GM12874 (cell line): Measurements from ENCODE around the gene TPM4.

Source experiments
- TF ChIP-seq, protein P1 (sequence below): IDR thresholded peaks from 2 replicates; pipeline ENCODE4 v1.5.1; 2011; ENCODE audit warnings: low read depth, mild to moderate bottlenecking, control low read depth, low read length, moderate library complexity; ENCODE audit not compliant: insufficient read depth

Gene TPM4

DNA sequence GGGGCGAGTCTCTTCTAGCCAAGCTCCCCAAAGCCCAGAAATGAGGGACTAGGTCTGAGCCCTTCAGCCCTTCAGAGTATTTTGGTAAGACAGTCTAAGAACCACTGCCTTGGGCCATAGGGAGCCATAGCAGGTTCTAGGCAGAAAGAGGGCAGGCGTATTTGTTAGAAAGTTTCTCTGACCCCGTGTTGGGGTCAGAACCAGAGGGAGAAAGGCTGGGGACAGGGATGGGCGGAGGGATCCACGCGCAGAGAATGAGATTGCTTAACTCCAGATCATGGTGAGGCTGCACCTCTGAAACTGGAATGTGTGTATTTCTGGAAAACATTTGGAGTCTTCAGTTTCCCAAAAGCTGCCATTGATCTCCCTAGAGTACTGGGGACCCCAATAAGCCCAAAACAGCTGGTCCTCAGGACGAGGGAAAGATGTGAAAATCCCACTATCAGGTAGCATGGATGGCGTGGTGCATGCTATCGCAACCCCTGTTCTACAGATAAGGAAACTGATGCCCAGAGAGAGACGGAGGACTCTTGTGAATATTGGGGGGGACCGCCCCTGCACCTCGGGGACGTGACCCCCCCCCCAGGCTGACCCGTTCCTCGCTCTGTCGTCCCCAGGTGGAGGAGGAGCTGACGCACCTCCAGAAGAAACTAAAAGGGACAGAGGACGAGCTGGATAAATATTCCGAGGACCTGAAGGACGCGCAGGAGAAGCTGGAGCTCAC lies 703 bp upstream of the TPM4 start:
- TF ChIP-seq, protein P1, sequence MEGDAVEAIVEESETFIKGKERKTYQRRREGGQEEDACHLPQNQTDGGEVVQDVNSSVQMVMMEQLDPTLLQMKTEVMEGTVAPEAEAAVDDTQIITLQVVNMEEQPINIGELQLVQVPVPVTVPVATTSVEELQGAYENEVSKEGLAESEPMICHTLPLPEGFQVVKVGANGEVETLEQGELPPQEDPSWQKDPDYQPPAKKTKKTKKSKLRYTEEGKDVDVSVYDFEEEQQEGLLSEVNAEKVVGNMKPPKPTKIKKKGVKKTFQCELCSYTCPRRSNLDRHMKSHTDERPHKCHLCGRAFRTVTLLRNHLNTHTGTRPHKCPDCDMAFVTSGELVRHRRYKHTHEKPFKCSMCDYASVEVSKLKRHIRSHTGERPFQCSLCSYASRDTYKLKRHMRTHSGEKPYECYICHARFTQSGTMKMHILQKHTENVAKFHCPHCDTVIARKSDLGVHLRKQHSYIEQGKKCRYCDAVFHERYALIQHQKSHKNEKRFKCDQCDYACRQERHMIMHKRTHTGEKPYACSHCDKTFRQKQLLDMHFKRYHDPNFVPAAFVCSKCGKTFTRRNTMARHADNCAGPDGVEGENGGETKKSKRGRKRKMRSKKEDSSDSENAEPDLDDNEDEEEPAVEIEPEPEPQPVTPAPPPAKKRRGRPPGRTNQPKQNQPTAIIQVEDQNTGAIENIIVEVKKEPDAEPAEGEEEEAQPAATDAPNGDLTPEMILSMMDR = no peak

DNA sequence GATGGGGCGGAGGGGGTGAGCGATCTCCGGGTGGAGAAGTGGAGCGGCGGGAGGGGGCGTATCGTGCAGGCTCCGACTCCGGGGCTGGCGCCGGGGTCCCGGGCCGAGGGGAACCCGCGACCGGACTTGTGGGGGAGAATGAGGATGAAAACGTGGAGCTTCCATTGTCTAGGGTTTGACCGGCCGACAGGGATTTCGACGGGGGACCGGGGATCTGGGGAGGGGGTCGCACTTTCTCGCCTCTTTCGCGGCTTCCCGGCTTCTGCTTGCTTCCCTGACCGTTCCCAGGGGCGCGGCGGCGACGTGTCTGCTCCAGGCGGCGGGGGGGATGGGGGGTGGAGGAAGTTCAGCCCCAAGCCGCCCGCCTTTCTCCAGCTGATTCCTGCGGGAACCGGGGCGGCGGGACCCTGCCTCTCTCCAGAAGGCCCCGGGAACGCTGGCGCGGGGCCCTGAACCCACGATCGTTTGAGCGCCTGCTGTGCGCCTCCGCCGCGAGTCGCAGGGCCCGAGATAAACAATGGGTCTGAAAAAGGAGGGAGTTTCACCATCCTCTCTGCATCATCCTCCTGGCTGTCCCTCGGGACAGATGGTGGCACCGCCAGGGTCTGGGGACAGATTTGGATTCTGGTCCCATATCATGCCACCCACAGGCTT lies 790 bp downstream of the TPM4 start:
- TF ChIP-seq, protein P1 = no peak

DNA sequence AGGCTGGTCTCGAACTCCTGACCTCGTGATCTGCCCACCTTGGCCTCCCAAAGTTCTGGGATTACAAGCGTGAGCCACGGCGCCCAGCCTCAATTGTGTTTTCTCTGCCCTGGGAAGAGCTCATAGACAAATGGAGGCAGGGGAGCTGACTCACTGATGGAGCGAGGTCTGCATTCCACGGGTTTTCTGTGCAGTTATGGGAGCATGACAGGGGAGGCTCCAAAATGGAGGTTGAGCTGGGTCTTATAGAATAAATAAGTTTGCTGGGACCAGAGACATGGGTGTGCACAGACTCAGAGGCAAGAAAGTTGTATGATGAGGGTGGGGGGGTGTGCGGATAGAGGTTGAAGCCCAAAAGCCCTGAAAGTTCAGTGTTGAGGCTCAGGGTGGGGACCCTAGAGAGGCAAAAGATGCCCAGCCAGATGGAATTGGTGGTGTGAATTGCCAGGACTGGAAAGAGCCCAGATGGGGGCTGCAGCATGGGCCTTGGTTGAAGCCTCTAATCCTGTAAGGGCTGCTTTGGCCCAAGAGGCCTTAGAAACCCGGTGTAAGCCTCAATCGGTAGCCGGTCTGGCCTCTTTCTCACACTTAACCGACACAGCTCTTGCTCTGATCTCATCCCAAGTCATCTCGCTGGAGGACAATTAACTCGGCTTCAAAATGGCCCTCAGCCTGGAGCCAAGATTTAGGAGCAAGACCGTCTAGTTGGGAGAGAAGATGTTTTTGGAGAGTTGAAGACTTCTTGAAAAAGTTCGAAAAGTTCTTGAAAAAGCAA lies 1.9 kb downstream of the TPM4 start:
- TF ChIP-seq, protein P1 = no peak

GRCh38 chr19:16078759-16079707 lies 2.7 kb downstream of the TPM4 start:
- TF ChIP-seq, protein P1 = no peak

- TF ChIP-seq, protein P1 = no peak
These were observed 7.9 kb downstream of the TPM4 start for GRCh38 chr19:16084067-16084685.

DNA sequence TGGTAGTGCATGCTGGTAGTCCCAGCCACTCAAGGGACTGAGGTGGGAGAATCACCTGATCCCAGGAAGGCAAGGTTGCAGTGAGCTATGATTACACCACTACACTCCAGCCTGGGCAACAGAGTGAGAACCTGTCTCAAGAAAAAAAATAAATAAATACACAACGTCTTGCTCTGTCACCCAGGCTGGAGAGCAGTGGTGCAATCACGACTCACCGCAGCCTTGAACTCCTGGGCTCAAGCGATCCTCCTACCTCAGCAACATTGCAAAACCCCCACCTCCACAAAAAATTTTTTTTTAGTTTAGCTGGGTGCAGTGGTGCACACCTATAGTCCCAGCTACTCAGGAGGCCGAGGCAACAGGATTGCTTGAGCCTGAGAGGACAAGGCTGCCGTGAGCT lies 8.8 kb downstream of the TPM4 start:
- TF ChIP-seq, protein P1 = no peak
